ENCODE results near the gene ZFAND3.

GRCh38 chr6:38033442-38033982 lies 214.0 kb downstream of the ZFAND3 start:
- no peak for TF ChIP-seq POLR2AphosphoS5 (IDR thresholded peaks at IDR 0.05; ENCODE audit: insufficient read depth, low read depth, low read length)
- TF ChIP-seq, protein P1, sequence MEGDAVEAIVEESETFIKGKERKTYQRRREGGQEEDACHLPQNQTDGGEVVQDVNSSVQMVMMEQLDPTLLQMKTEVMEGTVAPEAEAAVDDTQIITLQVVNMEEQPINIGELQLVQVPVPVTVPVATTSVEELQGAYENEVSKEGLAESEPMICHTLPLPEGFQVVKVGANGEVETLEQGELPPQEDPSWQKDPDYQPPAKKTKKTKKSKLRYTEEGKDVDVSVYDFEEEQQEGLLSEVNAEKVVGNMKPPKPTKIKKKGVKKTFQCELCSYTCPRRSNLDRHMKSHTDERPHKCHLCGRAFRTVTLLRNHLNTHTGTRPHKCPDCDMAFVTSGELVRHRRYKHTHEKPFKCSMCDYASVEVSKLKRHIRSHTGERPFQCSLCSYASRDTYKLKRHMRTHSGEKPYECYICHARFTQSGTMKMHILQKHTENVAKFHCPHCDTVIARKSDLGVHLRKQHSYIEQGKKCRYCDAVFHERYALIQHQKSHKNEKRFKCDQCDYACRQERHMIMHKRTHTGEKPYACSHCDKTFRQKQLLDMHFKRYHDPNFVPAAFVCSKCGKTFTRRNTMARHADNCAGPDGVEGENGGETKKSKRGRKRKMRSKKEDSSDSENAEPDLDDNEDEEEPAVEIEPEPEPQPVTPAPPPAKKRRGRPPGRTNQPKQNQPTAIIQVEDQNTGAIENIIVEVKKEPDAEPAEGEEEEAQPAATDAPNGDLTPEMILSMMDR (IDR thresholded peaks at IDR 0.05; ENCODE audit: extremely low read depth in 1 of 2, insufficient read depth in 1 of 2, low read depth in 1 of 2, low read length in 2 of 2), result no peak
- TF ChIP-seq POLR2A (IDR thresholded peaks at IDR 0.05; ENCODE audit: low read depth, low read length), result no peak
- no peak for TF ChIP-seq MYC (IDR thresholded peaks at IDR 0.05; ENCODE audit: low read depth, low read length)
- no peak for TF ChIP-seq FOS (IDR thresholded peaks at IDR 0.05; ENCODE audit: borderline replicate concordance, insufficient read depth, low read length)
- TF ChIP-seq MAX (IDR thresholded peaks at IDR 0.05; ENCODE audit: insufficient read depth, insufficient read length), result no peak
